Gastrocnemius medialis (tissue), 4 donors: ENCODE measurements around the gene PRKAG1. TPM values are rescaled to one million over a fixed set of nuclear protein-coding genes. Genes with fewer than 3 reads are reported as not detected.

Experiments
- ATAC-seq, 2 donors: fragments of 150-250 bp; one replicate each; pipeline ENCODE4 v1.9.1; 2016
- DNase-seq, 2 donors: peaks; one replicate each; pipeline ENCODE4 v3.0.0-alpha.2; 2019
- H3K27ac ChIP-seq, 4 donors: fragments of 200-600 bp; sonication (generic); 1 replicate in 1 of 4; 2 replicates in 3 of 4; pipeline ENCODE4 v1.5.1; 2016 to 2018; ENCODE audit warnings: mild to moderate bottlenecking in 2 of 4, moderate library complexity in 1 of 4
- H3K27me3 ChIP-seq, 3 donors: fragments of 200-600 bp; sonication (generic) in 2 of 3; 1 replicate in 1 of 3; 2 replicates in 2 of 3; pipeline versions ENCODE4 v1.5.1 to v1.6.0; 2016 to 2019; ENCODE audit warnings: mild to moderate bottlenecking in 1 of 3, moderate library complexity in 1 of 3
- H3K36me3 ChIP-seq, 2 donors: fragments of 200-600 bp; sonication (generic) in 1 of 2; one replicate each; pipeline ENCODE4 v1.5.1; 2017 to 2018
- H3K4me1 ChIP-seq, 2 donors: fragments of 200-600 bp; sonication (generic) in 1 of 2; one replicate each; pipeline ENCODE4 v1.5.1; 2016 to 2017; ENCODE audit warnings: mild to moderate bottlenecking in 2 of 2
- H3K4me3 ChIP-seq, 4 donors: fragments of 200-600 bp; sonication (generic) in 3 of 4; 1 replicate in 1 of 4; 2 replicates in 3 of 4; pipeline ENCODE4 v1.5.1; 2016 to 2019; ENCODE audit warnings: mild to moderate bottlenecking in 2 of 4
- H3K9me3 ChIP-seq, 3 donors: fragments of 200-600 bp; sonication (generic) in 2 of 3; 1 replicate in 1 of 3; 2 replicates in 2 of 3; pipeline ENCODE4 v1.5.1; 2016 to 2019
- CTCF ChIP-seq, 5 experiments: fragments of 450-650 bp in 3 of 5; fragments of 200-600 bp in 2 of 5; sonication (generic) in 2 of 5; IDR thresholded peaks in 4 of 5; conservative IDR thresholded peaks in 1 of 5; 1 replicate in 4 of 5; 2 replicates in 1 of 5; pipeline ENCODE4 v1.5.1; 2016 to 2019; ENCODE audit warnings: antibody characterized with exemption in 5 of 5, mild to moderate bottlenecking in 3 of 5, moderate library complexity in 3 of 5
- POLR2A ChIP-seq, 2 donors: fragments of 450-650 bp; IDR thresholded peaks; one replicate each; pipeline ENCODE4 v1.6.1; 2017; ENCODE audit warnings: antibody characterized with exemption in 2 of 2, mild to moderate bottlenecking in 2 of 2, moderate library complexity in 2 of 2
- in situ Hi-C, 4 donors: fragments of 200-750 bp; cut with MboI; loops; one replicate each; pipeline versions ENCODE4 v1.15.0 to v1.8.0; 2017; ENCODE audit warnings: low sequenced_read_pairs in 4 of 4
- intact Hi-C: fragments of 100-400 bp; cut with DNase I; formaldehyde crosslinking; loops from one replicate; pipeline ENCODE4 v1.15.1; 2023; ENCODE audit warnings: low total_unique reads
- total RNA-seq, 4 donors: library from RNA; depleted of rRNA; stranded (reverse); fragments of >200 nt; gene quantifications; one replicate each; pipeline versions ENCODE4 v1.1.0 to v1.2.3, GENCODE V29; 2016

The PRKAG1 gene
- total RNA-seq, 4 donors from 2014 or later, result 67.4 to 97.7 (median 83.9) TPM

- ATAC-seq (no peak), DNase-seq (no peak)
- Histone ChIP-seq H3K4me1 (peaks cover 17 to 26% of the 10 kb centered on the region in 2 donors), H3K4me3 (no peak overlapping the region), H3K27me3 (peaks cover 0 to 29% (median 12%) of the 10 kb centered on the region in 3 donors), H3K9me3 (no peaks in the 10 kb centered on the region), H3K27ac (no peak overlapping the region), H3K36me3 (no peaks in the 10 kb centered on the region)
- intact Hi-C loops, result no loop called here
- TF ChIP-seq CTCF (IDR thresholded peaks at IDR 0.05 in 4 of 5, conservative IDR thresholded peaks at IDR 0.05 in 1 of 5) (no peak), POLR2A (IDR thresholded peaks at IDR 0.05) (no peak)
- in situ Hi-C loops, result loop anchor here in 1 of 4 donors (25.0 kb wide), 1 partner anchor 131 kb away; the partner anchor contains the start of genes DDX23 and RND1
These were observed 24.8 kb downstream of the PRKAG1 start for GRCh38 chr12:48993787-48994186.

GRCh38 chr12:48991247-48992050, 27.1 kb downstream of the PRKAG1 start:
- Histone ChIP-seq H3K27ac (no peak overlapping the region), H3K27me3 (peaks cover 0 to 15% (median 8%) of the 10 kb centered on the region in 3 donors), H3K4me3 (no peak overlapping the region), H3K36me3 (no peaks in the 10 kb centered on the region), H3K9me3 (no peaks in the 10 kb centered on the region), H3K4me1 (peaks cover 6 to 8% of the 10 kb centered on the region in 2 donors)
- TF ChIP-seq POLR2A (IDR thresholded peaks at IDR 0.05), result no peak
- TF ChIP-seq CTCF (IDR thresholded peaks at IDR 0.05 in 4 of 5, conservative IDR thresholded peaks at IDR 0.05 in 1 of 5), result no peak
- DNase-seq, result no peak
- intact Hi-C loops (no loop called here), in situ Hi-C loops (loop anchor here in 1 of 4 donors (25.0 kb wide), 1 partner anchor 129 kb away; the partner anchor contains the start of genes DDX23 and RND1)
- ATAC-seq, result no peak

- intact Hi-C loops, result no loop called here
These were observed 28.0 kb downstream of the PRKAG1 start for GRCh38 chr12:48990552-48990951.

GRCh38 chr12:48988030-48988649, 30.4 kb downstream of the PRKAG1 start:
- H3K36me3 ChIP-seq, result no peaks in the 10 kb centered on the region
- H3K27ac ChIP-seq, result no peak overlapping the region
- H3K27me3 ChIP-seq, result peaks cover 0 to 6% (median 5%) of the 10 kb centered on the region in 3 donors
- H3K9me3 ChIP-seq, result no peaks in the 10 kb centered on the region
- ATAC-seq (peak in 1 of 2 donors; percentile 80), DNase-seq (peak in 1 of 2 donors; percentile 59)
- in situ Hi-C loops, result loop anchor here in 1 of 4 donors (25.0 kb wide), 1 partner anchor 126 kb away; the partner anchor contains the start of genes DDX23 and RND1
- intact Hi-C loops, result no loop called here
- peaks cover 8 to 10% of the 10 kb centered on the region in 2 donors for H3K4me1 ChIP-seq
- no peak overlapping the region for H3K4me3 ChIP-seq
- TF ChIP-seq CTCF (IDR thresholded peaks at IDR 0.05 in 4 of 5, conservative IDR thresholded peaks at IDR 0.05 in 1 of 5) (peak; percentile 56 to 90 (median 77)), POLR2A (IDR thresholded peaks at IDR 0.05) (no peak)

More at GRCh38 chr12:48990552-48990951, 28.0 kb downstream of the PRKAG1 start:
- H3K9me3 ChIP-seq, result no peaks in the 10 kb centered on the region
- ATAC-seq, result no peak
- no peak overlapping the region for H3K27ac ChIP-seq
- in situ Hi-C loops, result loop anchor here in 1 of 4 donors (25.0 kb wide), 1 partner anchor 128 kb away; the partner anchor contains the start of genes DDX23 and RND1
- peaks cover 0 to 12% (median 8%) of the 10 kb centered on the region in 3 donors for H3K27me3 ChIP-seq
- TF ChIP-seq CTCF (IDR thresholded peaks at IDR 0.05 in 4 of 5, conservative IDR thresholded peaks at IDR 0.05 in 1 of 5) (no peak), POLR2A (IDR thresholded peaks at IDR 0.05) (no peak)
- no peak overlapping the region for H3K4me3 ChIP-seq
- peaks cover 9% of the 10 kb centered on the region in 2 donors for H3K4me1 ChIP-seq
- DNase-seq, result no peak
- H3K36me3 ChIP-seq, result no peaks in the 10 kb centered on the region
